ENCODE results near the gene PIP5KL1. TPM values are rescaled to one million over a fixed set of nuclear protein-coding genes. Genes with fewer than 3 reads are reported as not detected.
A peak's percentile ranks its signal among the peaks of the same experiment; 100 is the strongest.

PIP5KL1 gene
- total RNA-seq, 1 donor from 2014 or later: 4.9 TPM

DNA sequence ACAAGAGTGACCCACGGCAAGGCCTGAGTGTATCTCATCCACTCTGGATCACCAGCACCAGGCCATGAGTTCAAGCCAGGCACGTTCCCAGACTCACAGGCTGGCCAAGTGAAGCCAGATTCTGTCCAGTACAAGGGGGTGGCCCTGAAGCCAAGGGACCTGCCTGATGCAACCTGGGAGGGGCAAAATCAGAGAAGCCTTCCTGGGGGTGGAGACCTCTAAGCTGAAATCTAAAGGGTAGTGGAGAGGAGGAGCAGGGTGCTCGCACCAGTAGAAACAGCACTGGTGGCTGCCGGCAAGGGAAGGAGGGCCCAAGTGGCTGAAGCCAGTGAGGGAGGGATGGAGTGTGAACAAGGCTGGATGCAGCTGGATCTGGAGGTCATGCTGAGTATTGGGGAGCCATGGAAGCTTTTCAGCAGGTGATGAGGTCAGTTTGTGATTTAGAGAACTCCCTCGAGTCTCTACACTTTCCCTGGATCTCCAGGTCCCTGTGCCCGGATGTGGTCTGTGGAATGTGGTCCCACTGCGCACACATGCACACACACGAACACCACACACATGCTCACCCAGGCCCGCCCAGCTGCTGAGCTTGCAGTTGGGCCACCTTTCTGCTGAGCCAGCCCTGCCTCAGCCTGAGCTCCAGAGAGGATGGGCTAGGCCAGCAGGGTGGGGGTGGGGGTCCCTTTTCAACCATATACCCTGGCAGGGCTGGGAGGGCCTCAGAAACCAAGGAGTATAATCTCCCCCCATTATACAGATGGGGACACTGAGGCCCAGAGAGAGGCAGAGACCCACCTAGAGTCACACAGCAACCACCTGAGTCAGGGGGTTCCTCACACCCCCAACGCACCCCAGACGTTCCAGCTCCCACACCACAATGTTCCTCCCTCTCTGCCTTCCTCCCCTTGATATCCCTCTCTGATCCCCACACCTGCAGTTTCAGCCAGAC is 1.6 kb downstream of the PIP5KL1 start:
- Mint-ChIP-seq H3K27me3 (ENCODE audit: low read depth, unreplicated experiment) (peaks cover 23% of the 10 kb centered on the region), H3K9me3 (ENCODE audit: unreplicated experiment) (no peaks in the 10 kb centered on the region), H3K4me1 (ENCODE audit: low read depth, unreplicated experiment) (peaks cover 7% of the 10 kb centered on the region), H3K4me3 (ENCODE audit: unreplicated experiment) (peak overlapping the region; percentile 42), H3K36me3 (ENCODE audit: low read depth, unreplicated experiment) (peaks cover 6% of the 10 kb centered on the region), H3K27ac (ENCODE audit: unreplicated experiment) (peak overlapping the region; percentile 38)
- Histone ChIP-seq H3K36me3 (ENCODE audit: insufficient read depth, low read length) (no peaks in the 10 kb centered on the region), H3K9me3 (ENCODE audit: insufficient read depth, low read depth, low read length) (no peaks in the 10 kb centered on the region), H3K4me3 (ENCODE audit: insufficient read depth, low read depth, low read length) (no peak overlapping the region), H2AFZ (ENCODE audit: low read depth, low read length) (no peak overlapping the region), H3K4me1 (ENCODE audit: insufficient read depth, low read length) (peaks cover 37% of the 10 kb centered on the region), H3K27ac (ENCODE audit: low read depth, low read length) (no peak overlapping the region), H3K79me2 (ENCODE audit: insufficient read depth, low read length) (peaks cover 4% of the 10 kb centered on the region), H3K4me2 (ENCODE audit: low read length) (no peak overlapping the region), H3K27me3 (ENCODE audit: insufficient read depth, low read length) (no peaks in the 10 kb centered on the region), H4K20me1 (ENCODE audit: insufficient read depth, low read length) (peaks cover 18% of the 10 kb centered on the region), H3K9ac (ENCODE audit: low read length) (no peak overlapping the region)
- TF ChIP-seq EZH2 (IDR thresholded peaks at IDR 0.05; ENCODE audit: insufficient read depth, low read length): no peak
- TF ChIP-seq CTCF (IDR thresholded peaks at IDR 0.05; ENCODE audit: insufficient read depth, low read depth, low read length): no peak
- no peak for FAIRE-seq
- DNase-seq (ENCODE audit: low read depth): no peak

- FAIRE-seq (no peak), DNase-seq (ENCODE audit: low read depth) (no peak)
- Histone ChIP-seq H3K36me3 (ENCODE audit: insufficient read depth, low read length) (no peaks in the 10 kb centered on the region), H3K27ac (ENCODE audit: low read depth, low read length) (no peak overlapping the region), H3K9me3 (ENCODE audit: insufficient read depth, low read depth, low read length) (no peaks in the 10 kb centered on the region), H3K9ac (ENCODE audit: low read length) (no peak overlapping the region), H3K4me1 (ENCODE audit: insufficient read depth, low read length) (peaks cover 43% of the 10 kb centered on the region), H4K20me1 (ENCODE audit: insufficient read depth, low read length) (peaks cover 18% of the 10 kb centered on the region), H3K27me3 (ENCODE audit: insufficient read depth, low read length) (no peaks in the 10 kb centered on the region), H2AFZ (ENCODE audit: low read depth, low read length) (no peak overlapping the region), H3K4me3 (ENCODE audit: insufficient read depth, low read depth, low read length) (no peak overlapping the region), H3K4me2 (ENCODE audit: low read length) (no peak overlapping the region), H3K79me2 (ENCODE audit: insufficient read depth, low read length) (peaks cover 3% of the 10 kb centered on the region)
- TF ChIP-seq CTCF (IDR thresholded peaks at IDR 0.05; ENCODE audit: insufficient read depth, low read depth, low read length) (no peak), EZH2 (IDR thresholded peaks at IDR 0.05; ENCODE audit: insufficient read depth, low read length) (no peak)
- Mint-ChIP-seq H3K27me3 (ENCODE audit: low read depth, unreplicated experiment) (peaks cover 23% of the 10 kb centered on the region), H3K4me3 (ENCODE audit: unreplicated experiment) (no peak overlapping the region), H3K27ac (ENCODE audit: unreplicated experiment) (no peak overlapping the region), H3K4me1 (ENCODE audit: low read depth, unreplicated experiment) (peaks cover 11% of the 10 kb centered on the region), H3K9me3 (ENCODE audit: unreplicated experiment) (no peaks in the 10 kb centered on the region), H3K36me3 (ENCODE audit: low read depth, unreplicated experiment) (peaks cover 5% of the 10 kb centered on the region)
These were observed 2.4 kb downstream of the PIP5KL1 start for GRCh38 chr9:127927988-127928675.

All from astrocyte (in vitro differentiated cells and primary cell).